AG20443 (cell line): ENCODE measurements around the gene NDUFAF3.

ENCODE experiments used
- DNase-seq: peaks from one replicate; pipeline ENCODE4 v3.0.0; 2012; ENCODE audit warnings: low spot score, mixed read lengths

NDUFAF3 gene

DNA sequence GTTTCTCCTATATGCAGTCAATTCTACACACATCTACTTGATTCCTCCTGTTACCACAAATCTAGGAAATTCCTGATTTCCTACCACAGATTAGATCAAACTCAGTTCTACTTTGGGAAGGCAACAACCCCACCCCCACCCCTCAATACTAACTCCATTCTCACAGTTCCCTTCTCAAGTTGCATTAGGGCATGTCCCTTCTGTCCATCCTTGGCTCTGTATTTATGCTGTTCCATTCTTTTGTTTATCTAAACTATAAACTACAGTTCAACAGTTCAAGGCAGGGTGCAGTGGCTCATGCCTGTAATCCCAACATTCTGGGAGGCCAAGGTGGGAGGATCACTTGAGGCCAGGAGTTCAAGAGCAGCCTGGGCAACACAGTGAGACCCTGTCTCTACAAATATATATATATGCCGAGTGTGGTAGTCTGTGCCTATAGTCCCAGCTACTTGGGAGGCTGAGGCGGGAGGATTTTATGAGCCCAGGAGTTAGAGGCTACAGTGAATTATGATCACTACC is 32.5 kb downstream of the NDUFAF3 start:
- DNase-seq: no peak

DNA sequence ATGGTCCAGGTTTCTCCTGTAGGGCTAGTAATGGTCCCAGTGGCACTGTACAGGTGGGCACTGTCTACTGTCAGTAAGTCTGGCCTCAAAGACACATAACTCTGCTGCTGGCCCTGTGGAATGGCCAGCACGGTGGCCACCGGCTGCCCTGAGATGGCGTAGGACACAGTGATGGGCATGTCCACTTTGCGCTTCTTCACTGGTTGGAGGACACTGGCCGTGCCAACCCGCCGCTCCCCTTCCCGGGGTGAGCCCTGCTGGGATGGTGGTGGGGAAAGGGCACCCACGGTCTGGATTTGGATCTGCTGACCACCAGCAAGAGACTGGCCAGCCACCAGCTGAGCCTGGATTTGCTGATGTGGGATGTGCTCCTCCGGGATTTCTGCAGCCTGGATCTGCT is 35.3 kb downstream of the NDUFAF3 start:
- no peak for DNase-seq

DNA sequence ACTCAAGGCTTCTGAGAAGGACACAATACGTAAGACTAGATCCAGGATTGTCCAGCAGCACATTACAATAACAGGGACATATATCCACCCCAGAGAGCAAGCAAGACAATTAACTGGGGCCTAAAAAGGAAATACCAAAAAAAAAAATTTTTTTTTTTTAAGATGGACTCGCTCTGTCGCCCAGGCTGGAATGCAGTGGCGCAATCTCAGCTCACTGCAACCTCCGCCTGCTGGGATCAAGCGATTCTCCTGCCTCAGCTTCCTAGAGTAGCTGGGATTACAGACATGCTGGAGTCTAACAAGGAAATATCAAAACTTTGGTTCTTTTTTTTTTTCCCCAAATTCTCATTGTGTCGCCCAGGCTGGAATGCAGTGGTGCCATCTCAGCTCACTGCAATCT is 36.1 kb downstream of the NDUFAF3 start:
- DNase-seq: no peak
